ENCODE measurements around the gene TMEM120A. TPM values are rescaled to one million over a fixed set of nuclear protein-coding genes. Genes with fewer than 3 reads are reported as not detected.
A peak's percentile ranks its signal among the peaks of the same experiment; 100 is the strongest.
"Not testable (repeated sequence)": the region's sequence is repeated elsewhere in the genome, so short reads cannot be mapped to it uniquely, and the experiment has no call there.

The TMEM120A gene
- total and polyA plus RNA-seq, 12 donors: 51.4 to 277 (median 172) TPM

GRCh38 chr7:76031964-76032363, 37.6 kb upstream of the TMEM120A start:
- Histone ChIP-seq H3K9me3 (replicated peaks in 1 of 3) (no peaks in the 10 kb centered on the region), H3K4me3 (no peak overlapping the region), H3K36me3 (replicated peaks in 1 of 2) (no peaks in the 10 kb centered on the region), H3K4me1 (replicated peaks in 1 of 2) (peaks cover 0 to under 1% of the 10 kb centered on the region in 2 donors), H3K27ac (no peak overlapping the region), H3K27me3 (no peaks in the 10 kb centered on the region)
- WGBS, 4 donors: 90 to 100% (median 96%) methylated on average over 1 of the region's 1 CpG
- intact Hi-C loops (cut with DNase I): no loop called here
- DNase-seq: no peak
- no peak for TF ChIP-seq CTCF (IDR thresholded peaks at IDR 0.05)
- TF ChIP-seq POLR2A (IDR thresholded peaks at IDR 0.05): no peak

GRCh38 chr7:76029682-76030081, 35.3 kb upstream of the TMEM120A start:
- 88 to 97% (median 95%) methylated on average over 7 of the region's 7 CpGs for WGBS, 4 donors
- H3K4me1 ChIP-seq (replicated peaks in 1 of 2); H3K36me3 ChIP-seq (replicated peaks in 1 of 2); H3K27me3 ChIP-seq; intact Hi-C loops (cut with DNase I); H3K9me3 ChIP-seq (replicated peaks in 1 of 3); H3K4me3 ChIP-seq; H3K27ac ChIP-seq; DNase-seq: not testable (repeated sequence)

DNA sequence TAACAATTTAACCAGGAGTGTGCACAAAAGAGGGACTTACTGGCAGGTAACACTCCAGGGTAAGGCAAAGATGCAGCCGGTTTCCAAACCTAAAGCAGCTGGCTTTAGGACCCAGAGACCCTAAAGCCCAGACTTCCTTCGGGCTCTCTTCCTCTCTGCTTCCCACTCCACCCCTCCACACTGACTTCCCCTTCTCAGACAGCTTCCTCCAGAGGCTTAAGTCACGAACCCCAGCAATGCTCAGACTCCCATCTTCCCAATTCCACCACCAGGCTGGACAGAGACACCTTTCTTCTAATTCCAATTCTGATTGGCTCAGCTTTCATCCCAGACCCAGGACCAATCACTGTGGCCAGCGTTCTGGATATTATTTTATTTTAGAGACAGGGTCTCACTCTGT, 28.6 kb upstream of the TMEM120A start:
- WGBS, 4 donors: 42 to 68% (median 52%) methylated on average over 4 of the region's 4 CpGs
- no peaks in the 10 kb centered on the region for H3K9me3 ChIP-seq (replicated peaks in 1 of 3)
- no peaks in the 10 kb centered on the region for H3K27me3 ChIP-seq
- peak in 2 of 7 donors; percentile 32 to 39 for DNase-seq
- H3K27ac ChIP-seq: no peak overlapping the region
- intact Hi-C loops (cut with DNase I): no loop called here
- no peak overlapping the region for H3K4me3 ChIP-seq
- TF ChIP-seq CTCF (IDR thresholded peaks at IDR 0.05) (no peak), POLR2A (IDR thresholded peaks at IDR 0.05) (no peak)
- H3K4me1 ChIP-seq (replicated peaks in 1 of 2): no peaks in the 10 kb centered on the region
- peaks cover 0 to 19% of the 10 kb centered on the region in 2 donors for H3K36me3 ChIP-seq (replicated peaks in 1 of 2)

DNA sequence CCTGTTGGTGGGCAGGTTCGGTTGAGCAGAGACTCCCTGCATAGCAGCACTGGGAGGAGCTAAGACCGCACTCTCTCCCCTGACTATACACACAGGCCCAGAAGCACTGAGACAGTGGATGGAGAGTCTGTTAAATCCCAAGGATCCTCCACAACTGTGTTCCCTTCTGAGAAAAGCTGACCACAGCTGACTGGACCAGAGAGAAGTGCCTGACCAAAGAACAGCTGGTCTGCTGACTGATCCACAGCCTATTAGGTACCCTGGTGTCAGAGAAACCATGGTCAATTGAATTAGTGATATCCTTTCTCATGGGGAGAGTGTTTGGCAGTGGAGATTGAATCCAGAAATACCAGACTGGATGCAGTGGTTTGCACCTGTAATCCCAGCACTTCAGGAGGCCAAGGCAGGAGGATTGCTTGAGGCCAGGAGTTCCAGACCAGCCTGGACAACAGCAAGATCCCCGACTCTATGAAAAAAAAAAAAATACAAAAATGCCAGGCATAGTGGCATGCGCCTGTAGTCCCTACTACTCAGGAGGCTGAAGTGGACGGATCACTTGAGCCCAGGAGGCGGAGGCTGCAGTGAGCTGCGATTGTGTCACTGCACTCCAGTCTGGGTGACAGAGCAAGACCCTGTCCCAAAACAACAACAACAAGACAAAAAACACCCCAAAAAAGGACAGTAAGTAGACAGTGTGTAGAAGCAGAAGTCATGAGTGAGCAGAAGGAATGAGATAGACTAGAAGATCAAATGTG, 27.8 kb upstream of the TMEM120A start:
- WGBS, 4 donors: 89 to 95% (median 91%) methylated on average over 7 of the region's 7 CpGs
- intact Hi-C loops (cut with DNase I): no loop called here
- no peak overlapping the region for H3K27ac ChIP-seq

More for the DNA sequence above, 27.8 kb upstream of the TMEM120A start:
- DNase-seq: no peak
- Histone ChIP-seq H3K4me1 (replicated peaks in 1 of 2) (no peaks in the 10 kb centered on the region), H3K4me3 (no peak overlapping the region), H3K9me3 (replicated peaks in 1 of 3) (no peaks in the 10 kb centered on the region), H3K36me3 (replicated peaks in 1 of 2) (peaks cover 0 to 19% of the 10 kb centered on the region in 2 donors), H3K27me3 (no peaks in the 10 kb centered on the region)
- TF ChIP-seq POLR2A (IDR thresholded peaks at IDR 0.05): no peak
- TF ChIP-seq CTCF (IDR thresholded peaks at IDR 0.05): no peak

Measured in adrenal gland (tissue), 12 donors.